ENCODE data around the gene C10orf90. TPM values are rescaled to one million over a fixed set of nuclear protein-coding genes. Genes with fewer than 3 reads are reported as not detected.

C10orf90 gene
- total and polyA plus RNA-seq, 7 donors = 0.03 to 1.1 (median 0.33) TPM; not detected in 4

GRCh38 chr10:126686719-126687118 is 16.2 kb upstream of the C10orf90 start:
- Histone ChIP-seq H3K27ac (no peak overlapping the region), H3K4me1 (no peaks in the 10 kb centered on the region), H3K4me3 (no peak overlapping the region), H3K9me3 (peaks cover 0 to 3% (median 0%) of the 10 kb centered on the region in 4 donors), H3K27me3 (no peaks in the 10 kb centered on the region), H3K36me3 (no peaks in the 10 kb centered on the region)
- 81 to 83% methylated on average over 7 of the region's 7 CpGs for WGBS, 2 donors
- DNase-seq = no peak
- intact Hi-C loops (cut with DNase I) = no loop called here
- no peak for TF ChIP-seq EP300 (IDR thresholded peaks at IDR 0.05)
- TF ChIP-seq POLR2AphosphoS5 (IDR thresholded peaks at IDR 0.05) = no peak
- TF ChIP-seq POLR2A (IDR thresholded peaks at IDR 0.05) = no peak
- TF ChIP-seq CTCF (IDR thresholded peaks at IDR 0.05) = no peak

- intact Hi-C loops (cut with DNase I) = no loop called here
- TF ChIP-seq CTCF (IDR thresholded peaks at IDR 0.05) (no peak), POLR2A (IDR thresholded peaks at IDR 0.05) (no peak), EP300 (IDR thresholded peaks at IDR 0.05) (no peak), POLR2AphosphoS5 (IDR thresholded peaks at IDR 0.05) (no peak)
- Histone ChIP-seq H3K4me1 (no peaks in the 10 kb centered on the region), H3K27ac (no peak overlapping the region), H3K4me3 (no peak overlapping the region), H3K9me3 (no peaks in the 10 kb centered on the region), H3K36me3 (no peaks in the 10 kb centered on the region), H3K27me3 (no peaks in the 10 kb centered on the region)
- no peak for DNase-seq
- WGBS, 2 donors = 55 to 61% methylated on average over 3 of the region's 3 CpGs
Observed at GRCh38 chr10:126686268-126686667, 15.8 kb upstream of the C10orf90 start.

GRCh38 chr10:126685756-126686155 is 15.3 kb upstream of the C10orf90 start:
- Histone ChIP-seq H3K4me3 (no peak overlapping the region), H3K27me3 (no peaks in the 10 kb centered on the region), H3K36me3 (no peaks in the 10 kb centered on the region), H3K4me1 (no peaks in the 10 kb centered on the region), H3K9me3 (no peaks in the 10 kb centered on the region), H3K27ac (no peak overlapping the region)
- 88 to 93% methylated on average over 4 of the region's 4 CpGs for WGBS, 2 donors
- DNase-seq = no peak
- intact Hi-C loops (cut with DNase I) = no loop called here
- no peak for TF ChIP-seq CTCF (IDR thresholded peaks at IDR 0.05)
- no peak for TF ChIP-seq POLR2A (IDR thresholded peaks at IDR 0.05)
- no peak for TF ChIP-seq EP300 (IDR thresholded peaks at IDR 0.05)
- TF ChIP-seq POLR2AphosphoS5 (IDR thresholded peaks at IDR 0.05) = no peak

- Histone ChIP-seq H3K4me3 (no peak overlapping the region), H3K27ac (no peak overlapping the region), H3K36me3 (no peaks in the 10 kb centered on the region), H3K27me3 (no peaks in the 10 kb centered on the region), H3K9me3 (no peaks in the 10 kb centered on the region), H3K4me1 (no peaks in the 10 kb centered on the region)
- DNase-seq = no peak
- WGBS, 2 donors = 63 to 87% methylated on average over 3 of the region's 3 CpGs
- no peak for TF ChIP-seq POLR2A (IDR thresholded peaks at IDR 0.05)
- TF ChIP-seq CTCF (IDR thresholded peaks at IDR 0.05) = no peak
- TF ChIP-seq POLR2AphosphoS5 (IDR thresholded peaks at IDR 0.05) = no peak
- TF ChIP-seq EP300 (IDR thresholded peaks at IDR 0.05) = no peak
- intact Hi-C loops (cut with DNase I) = no loop called here
Observed at GRCh38 chr10:126684171-126684745, 13.8 kb upstream of the C10orf90 start.

GRCh38 chr10:126683466-126683865 is 13.0 kb upstream of the C10orf90 start:
- Histone ChIP-seq H3K27me3 (no peaks in the 10 kb centered on the region), H3K27ac (no peak overlapping the region), H3K4me1 (no peaks in the 10 kb centered on the region), H3K9me3 (no peaks in the 10 kb centered on the region), H3K36me3 (no peaks in the 10 kb centered on the region), H3K4me3 (no peak overlapping the region)
- no peak for DNase-seq
- TF ChIP-seq POLR2A (IDR thresholded peaks at IDR 0.05) = no peak
- TF ChIP-seq POLR2AphosphoS5 (IDR thresholded peaks at IDR 0.05) = no peak
- no peak for TF ChIP-seq CTCF (IDR thresholded peaks at IDR 0.05)
- no peak for TF ChIP-seq EP300 (IDR thresholded peaks at IDR 0.05)
- 75 to 88% methylated on average over 1 of the region's 1 CpG for WGBS, 2 donors
- intact Hi-C loops (cut with DNase I) = no loop called here
